Smooth muscle cell (in vitro differentiated cells): ENCODE results near the gene GTF2A1L. TPM values are rescaled to one million over a fixed set of nuclear protein-coding genes. Genes with fewer than 3 reads are reported as not detected.

Experiments used
- DNase-seq: peaks from one replicate; lab custom pipeline; 2025; ENCODE audit not compliant: unreplicated experiment; lab: John Stamatoyannopoulos, UW
- H2AFZ ChIP-seq: fragments of 200-600 bp; sonication (generic); 2 replicates; pipeline ENCODE4 v1.6.0; 2016; ENCODE audit warnings: antibody characterized with exemption, low read depth, mild to moderate bottlenecking
- H3F3A ChIP-seq: fragments of 200-600 bp; sonication (generic); 2 replicates; pipeline ENCODE4 v1.6.0; 2017; ENCODE audit warnings: antibody characterized with exemption, low read depth
- H3K27ac ChIP-seq: fragments of 200-600 bp; sonication (generic); 2 replicates; pipeline ENCODE4 v1.5.1; 2016; ENCODE audit warnings: low read depth, mild to moderate bottlenecking
- H3K27me3 ChIP-seq: fragments of 200-600 bp; sonication (generic); 2 replicates; pipeline ENCODE4 v1.6.1; 2016; ENCODE audit warnings: low read depth, mild to moderate bottlenecking
- H3K36me3 ChIP-seq: fragments of 200-600 bp; sonication (generic); 2 replicates; pipeline ENCODE4 v1.5.1; 2016; ENCODE audit warnings: low read depth
- H3K4me1 ChIP-seq: fragments of 200-600 bp; sonication (generic); 2 replicates; pipeline ENCODE4 v1.5.1; 2016; ENCODE audit warnings: low read depth
- H3K4me2 ChIP-seq: fragments of 200-600 bp; sonication (generic); 2 replicates; pipeline ENCODE4 v1.6.0; 2016; ENCODE audit warnings: mild to moderate bottlenecking
- H3K4me3 ChIP-seq: fragments of 200-600 bp; sonication (generic); 2 replicates; pipeline ENCODE4 v1.5.1; 2016; ENCODE audit warnings: mild to moderate bottlenecking
- H3K79me2 ChIP-seq: fragments of 200-600 bp; sonication (generic); 2 replicates; pipeline ENCODE4 v1.6.0; 2016; ENCODE audit warnings: low read depth, mild to moderate bottlenecking
- H3K9ac ChIP-seq: fragments of 200-600 bp; sonication (generic); 2 replicates; pipeline ENCODE4 v1.6.0; 2016; ENCODE audit warnings: low read depth
- H3K9me3 ChIP-seq: fragments of 200-600 bp; sonication (generic); replicated peaks from 2 replicates; pipeline ENCODE4 v1.5.1; 2016; ENCODE audit warnings: low read depth
- H4K20me1 ChIP-seq: fragments of 200-600 bp; sonication (generic); 2 replicates; pipeline ENCODE4 v1.6.0; 2016; ENCODE audit warnings: low read depth
- CTCF ChIP-seq: fragments of 200-600 bp; sonication (generic); IDR thresholded peaks from 2 replicates; pipeline ENCODE4 v1.5.1; 2017; ENCODE audit warnings: borderline replicate concordance, mild to moderate bottlenecking, antibody characterized with exemption; ENCODE audit not compliant: insufficient read depth, poor library complexity, severe bottlenecking
- WGBS: methylation state at CpG from one replicate; pipeline ENCODE4 v1.1.7; 2016; ENCODE audit warnings: low lambda C conversion rate; 5-methylcytosine and 5-hydroxymethylcytosine counted together
- polyA plus RNA-seq: library from polyadenylated mRNA; unstranded; fragments of >200 nt; fragmentation: Nextera tagmentation; extraction: Ambion mirVana; gene quantifications from 2 replicates; pipeline ENCODE4 v1.2.1, GENCODE V29; 2016
- total RNA-seq: library from RNA; depleted of rRNA; stranded (reverse); fragments of >200 nt; gene quantifications from 2 replicates; pipeline ENCODE4 v1.2.3, GENCODE V29; 2014

GTF2A1L gene
- total and polyA plus RNA-seq, 2 experiments from 2014 or later = 3.0 to 12.6 TPM

GRCh38 chr2:48711343-48711742 lies 93.7 kb downstream of the GTF2A1L start:
- 72% methylated on average over 4 of the region's 4 CpGs for WGBS
- H3K4me3 ChIP-seq = no peak overlapping the region

DNA sequence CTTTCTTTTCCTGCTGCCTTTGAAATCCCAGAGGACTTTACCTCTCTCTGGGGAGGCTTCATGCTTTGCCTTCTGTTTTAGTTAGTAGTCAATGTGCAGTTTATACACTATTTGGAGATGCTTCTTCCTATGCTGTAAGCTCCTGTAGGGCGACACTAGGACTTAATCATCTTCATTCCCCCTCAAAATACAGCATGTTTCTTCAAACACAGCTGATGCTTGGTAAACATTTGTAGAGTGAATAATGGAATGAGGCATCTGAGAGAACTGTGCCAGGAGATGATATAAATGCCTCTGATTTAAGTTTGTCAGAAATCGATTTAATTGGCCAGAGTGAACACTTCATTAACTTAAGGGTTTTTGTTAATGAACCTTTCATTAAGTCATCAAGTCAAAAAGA lies 94.5 kb downstream of the GTF2A1L start:
- H3K4me2 ChIP-seq = no peak overlapping the region
- no peaks in the 10 kb centered on the region for H3K36me3 ChIP-seq
- no peaks in the 10 kb centered on the region for H3K79me2 ChIP-seq
- H2AFZ ChIP-seq = no peak overlapping the region
- H3K27ac ChIP-seq = no peak overlapping the region
- H3K27me3 ChIP-seq = peaks cover 6% of the 10 kb centered on the region
- no peak for TF ChIP-seq CTCF
- no peaks in the 10 kb centered on the region for H3K9me3 ChIP-seq
- WGBS = 89% methylated on average over 2 of the region's 2 CpGs
- no peak overlapping the region for H3K9ac ChIP-seq
- no peak for DNase-seq
- H3K4me1 ChIP-seq = peaks cover 23% of the 10 kb centered on the region
- H4K20me1 ChIP-seq = no peaks in the 10 kb centered on the region
- H3K4me3 ChIP-seq = no peak overlapping the region
- peaks cover 4% of the 10 kb centered on the region for H3F3A ChIP-seq

More at GRCh38 chr2:48711343-48711742, 93.7 kb downstream of the GTF2A1L start:
- no peak for TF ChIP-seq CTCF
- Histone ChIP-seq H3K27ac (no peak overlapping the region), H3F3A (peaks cover 4% of the 10 kb centered on the region), H2AFZ (no peak overlapping the region), H3K36me3 (no peaks in the 10 kb centered on the region), H3K4me2 (no peak overlapping the region), H3K4me1 (peaks cover 23% of the 10 kb centered on the region), H3K27me3 (peaks cover 6% of the 10 kb centered on the region), H3K9ac (no peak overlapping the region), H3K79me2 (no peaks in the 10 kb centered on the region), H4K20me1 (no peaks in the 10 kb centered on the region), H3K9me3 (no peaks in the 10 kb centered on the region)
- DNase-seq = no peak

GRCh38 chr2:48713647-48714046 lies 96.0 kb downstream of the GTF2A1L start:
- Histone ChIP-seq H3K4me2 (peak overlapping the region; percentile 74), H3F3A (peaks cover 4% of the 10 kb centered on the region), H3K9me3 (no peaks in the 10 kb centered on the region), H2AFZ (no peak overlapping the region), H3K27me3 (peaks cover 6% of the 10 kb centered on the region), H3K79me2 (no peaks in the 10 kb centered on the region), H3K9ac (no peak overlapping the region), H3K4me1 (peaks cover 34% of the 10 kb centered on the region), H3K36me3 (no peaks in the 10 kb centered on the region), H3K27ac (peak overlapping the region; percentile 49), H3K4me3 (no peak overlapping the region), H4K20me1 (no peaks in the 10 kb centered on the region)
- DNase-seq = no peak
- no peak for TF ChIP-seq CTCF
- 60% methylated on average over 1 of the region's 1 CpG for WGBS

- H3K36me3 ChIP-seq = no peaks in the 10 kb centered on the region
- peaks cover 4% of the 10 kb centered on the region for H3F3A ChIP-seq
- peak overlapping the region; percentile 49 for H3K27ac ChIP-seq
- H3K9me3 ChIP-seq = no peaks in the 10 kb centered on the region
- 13% methylated on average over 2 of the region's 2 CpGs for WGBS
- peak overlapping the region; percentile 74 for H3K4me2 ChIP-seq
- peaks cover 36% of the 10 kb centered on the region for H3K4me1 ChIP-seq
- DNase-seq = no peak
- H3K27me3 ChIP-seq = peaks cover 6% of the 10 kb centered on the region
- no peak overlapping the region for H3K9ac ChIP-seq
- H2AFZ ChIP-seq = no peak overlapping the region
- no peaks in the 10 kb centered on the region for H4K20me1 ChIP-seq
- no peak for TF ChIP-seq CTCF
- H3K4me3 ChIP-seq = no peak overlapping the region
- H3K79me2 ChIP-seq = no peaks in the 10 kb centered on the region
These were observed 96.6 kb downstream of the GTF2A1L start for GRCh38 chr2:48714245-48714644.
